Measurements from ENCODE around the gene KDM1A. TPM values are rescaled to one million over a fixed set of nuclear protein-coding genes. Genes with fewer than 3 reads are reported as not detected.

KDM1A gene

DNA sequence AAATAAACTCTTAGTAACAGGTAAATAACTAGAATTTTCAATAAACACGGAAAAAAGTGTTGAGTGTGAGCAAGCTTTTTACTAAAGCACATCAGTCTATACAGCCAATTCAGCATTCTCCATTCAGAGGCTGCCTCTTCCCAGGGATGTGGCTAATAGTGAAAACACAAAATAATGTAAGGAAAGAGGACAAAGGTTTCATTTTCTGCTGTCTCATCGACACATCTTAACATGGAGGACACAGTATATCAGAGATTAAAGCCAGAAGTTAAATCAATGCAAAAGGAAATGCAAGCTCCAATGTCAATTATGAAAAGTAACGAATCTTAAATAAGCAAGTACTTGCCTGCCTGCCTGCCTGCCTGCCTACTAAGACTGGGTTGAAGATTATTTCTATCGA is 106.2 kb downstream of the KDM1A start:
- no peak overlapping the region for H3K9ac ChIP-seq (ENCODE audit: low read depth, low read length)
- peaks cover 15% of the 10 kb centered on the region for H3K4me1 ChIP-seq (ENCODE audit: control insufficient read depth, insufficient read depth, low read length)
- no peak overlapping the region for H3K4me3 ChIP-seq (ENCODE audit: low read length)
- H3K27me3 ChIP-seq (ENCODE audit: control insufficient read depth, insufficient read depth, low read length) = no peaks in the 10 kb centered on the region
- H3K36me3 ChIP-seq (ENCODE audit: insufficient read depth, low read length) = no peaks in the 10 kb centered on the region
- H3K4me2 ChIP-seq (ENCODE audit: low read length) = no peak overlapping the region
- no peaks in the 10 kb centered on the region for H3K9me3 ChIP-seq (replicated peaks; ENCODE audit: low read length)

DNA sequence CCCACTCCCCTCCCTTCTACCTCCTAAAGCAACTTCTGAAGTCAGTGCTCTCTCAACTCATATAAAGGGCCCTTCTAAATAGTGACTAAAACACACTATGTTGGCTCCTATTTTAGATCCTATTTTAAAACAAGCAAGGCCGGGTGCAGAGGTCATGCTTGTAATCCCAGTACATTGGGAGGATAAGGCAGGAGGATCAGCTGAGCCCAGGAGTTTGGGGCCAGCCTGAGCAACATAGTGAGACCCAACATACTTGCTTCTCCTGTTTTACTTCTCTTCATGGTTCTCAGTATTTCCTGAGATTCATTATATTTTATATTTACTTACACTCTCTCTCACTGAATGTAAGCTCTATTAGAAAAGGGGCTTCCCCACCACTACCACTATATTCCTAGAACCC is 106.9 kb downstream of the KDM1A start:
- Histone ChIP-seq H3K36me3 (ENCODE audit: insufficient read depth, low read length) (no peaks in the 10 kb centered on the region), H3K4me3 (ENCODE audit: low read length) (no peak overlapping the region), H3K4me1 (ENCODE audit: control insufficient read depth, insufficient read depth, low read length) (peaks cover 15% of the 10 kb centered on the region), H3K27me3 (ENCODE audit: control insufficient read depth, insufficient read depth, low read length) (no peaks in the 10 kb centered on the region), H3K9me3 (replicated peaks; ENCODE audit: low read length) (no peaks in the 10 kb centered on the region), H3K4me2 (ENCODE audit: low read length) (no peak overlapping the region), H3K9ac (ENCODE audit: low read depth, low read length) (no peak overlapping the region)

DNA sequence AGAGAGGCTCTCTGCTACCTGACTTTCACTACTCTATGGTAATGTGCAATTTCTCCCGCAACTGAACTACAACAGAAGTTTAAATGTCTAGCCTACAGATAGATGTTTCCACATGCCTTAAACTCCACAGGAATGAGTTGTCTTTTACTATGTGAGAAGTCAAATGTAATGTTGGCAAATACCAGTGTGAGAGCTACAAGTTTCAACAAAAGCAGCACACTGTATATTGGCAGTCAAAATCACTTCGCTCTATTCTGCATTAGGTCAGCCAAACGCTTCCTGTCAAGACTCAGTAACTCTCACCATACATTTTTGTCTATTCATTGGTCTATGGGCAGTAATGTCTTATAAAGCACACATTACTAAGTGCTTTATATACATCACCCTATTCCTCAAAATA is 107.5 kb downstream of the KDM1A start:
- Histone ChIP-seq H3K27me3 (ENCODE audit: control insufficient read depth, insufficient read depth, low read length) (no peaks in the 10 kb centered on the region), H3K4me3 (ENCODE audit: low read length) (no peak overlapping the region), H3K36me3 (ENCODE audit: insufficient read depth, low read length) (no peaks in the 10 kb centered on the region), H3K9me3 (replicated peaks; ENCODE audit: low read length) (no peaks in the 10 kb centered on the region), H3K4me2 (ENCODE audit: low read length) (no peak overlapping the region), H3K9ac (ENCODE audit: low read depth, low read length) (no peak overlapping the region), H3K4me1 (ENCODE audit: control insufficient read depth, insufficient read depth, low read length) (peaks cover 16% of the 10 kb centered on the region)

DNA sequence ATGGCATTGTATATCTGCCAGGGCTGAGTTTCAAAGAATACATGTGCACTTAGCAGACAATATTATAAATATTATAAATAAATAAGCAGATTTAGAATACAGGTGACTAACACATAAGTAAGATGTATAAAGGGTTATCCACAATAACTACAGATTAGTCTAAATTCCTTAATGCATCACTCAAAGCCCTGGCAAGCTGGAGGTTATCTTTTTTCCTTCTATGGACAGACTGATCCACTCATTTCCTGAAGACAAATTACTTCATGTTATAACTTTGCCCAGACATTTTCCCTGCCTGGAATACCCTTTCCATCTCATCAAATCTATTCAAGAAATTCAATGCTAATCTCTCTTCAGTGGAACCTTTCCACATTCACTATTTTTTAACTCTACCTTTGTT is 110.6 kb downstream of the KDM1A start:
- no peaks in the 10 kb centered on the region for H3K27me3 ChIP-seq (ENCODE audit: control insufficient read depth, insufficient read depth, low read length)
- no peaks in the 10 kb centered on the region for H3K36me3 ChIP-seq (ENCODE audit: insufficient read depth, low read length)
- no peaks in the 10 kb centered on the region for H3K9me3 ChIP-seq (replicated peaks; ENCODE audit: low read length)
- peaks cover 9% of the 10 kb centered on the region for H3K4me1 ChIP-seq (ENCODE audit: control insufficient read depth, insufficient read depth, low read length)
- no peak overlapping the region for H3K4me3 ChIP-seq (ENCODE audit: low read length)
- H3K9ac ChIP-seq (ENCODE audit: low read depth, low read length) = no peak overlapping the region
- H3K4me2 ChIP-seq (ENCODE audit: low read length) = no peak overlapping the region

DNA sequence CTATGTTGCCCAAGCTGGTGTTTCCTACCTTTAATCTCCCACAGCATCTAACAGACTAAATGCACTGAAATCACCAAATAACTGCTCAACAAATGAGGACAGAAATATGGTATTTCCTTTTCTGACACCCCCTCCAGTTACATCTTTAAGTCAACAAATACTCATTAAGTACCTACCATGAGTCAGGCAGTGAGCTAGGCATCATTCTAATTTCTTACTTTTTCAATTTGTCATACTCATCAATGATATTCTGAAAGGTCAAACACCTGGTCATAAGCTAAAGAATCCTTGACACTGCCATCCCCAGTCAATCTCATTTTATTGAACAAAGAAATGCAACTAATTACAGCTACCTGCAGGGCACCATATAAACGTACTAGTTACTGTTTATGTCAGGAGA is 112.8 kb downstream of the KDM1A start:
- Histone ChIP-seq H3K4me1 (ENCODE audit: control insufficient read depth, insufficient read depth, low read length) (peaks cover 9% of the 10 kb centered on the region), H3K4me3 (ENCODE audit: low read length) (no peak overlapping the region), H3K4me2 (ENCODE audit: low read length) (no peak overlapping the region), H3K36me3 (ENCODE audit: insufficient read depth, low read length) (no peaks in the 10 kb centered on the region), H3K9ac (ENCODE audit: low read depth, low read length) (no peak overlapping the region), H3K9me3 (replicated peaks; ENCODE audit: low read length) (no peaks in the 10 kb centered on the region), H3K27me3 (ENCODE audit: control insufficient read depth, insufficient read depth, low read length) (no peaks in the 10 kb centered on the region)

Small RNAs within 50 kb of the gene (small RNA-seq; reads per million reads assigned to genes)
- not detected for gene MIR3115
- gene MIR4419A = not detected

All from skeletal muscle satellite cell (primary cell).